GM23338 (cell line): ENCODE measurements around the gene CRTC3. TPM values are rescaled to one million over a fixed set of nuclear protein-coding genes. Genes with fewer than 3 reads are reported as not detected.

Experiments used
- CREB1 ChIP-seq: fragments of 250-450 bp; sonication (Bioruptor Pico); IDR thresholded peaks from 2 replicates; pipeline ENCODE4 v1.5.0; 2020; ENCODE audit warnings: low read depth, mild to moderate bottlenecking, moderate library complexity
- EZH2phosphoT487 ChIP-seq: fragments of 200-600 bp; sonication (generic); IDR thresholded peaks from one replicate; pipeline ENCODE4 v1.8.1; 2018; ENCODE audit warnings: antibody characterized with exemption; ENCODE audit not compliant: unreplicated experiment
- JUNB ChIP-seq: IDR thresholded peaks from one replicate; pipeline ENCODE4 v1.6.1; 2016; ENCODE audit warnings: antibody characterized with exemption; ENCODE audit not compliant: unreplicated experiment
- NANOG ChIP-seq: IDR thresholded peaks from 2 replicates; pipeline ENCODE4 v1.6.1; 2016; ENCODE audit warnings: antibody characterized with exemption, borderline replicate concordance
- REST ChIP-seq: IDR thresholded peaks from one replicate; pipeline ENCODE4 v1.6.1; 2018; ENCODE audit warnings: antibody characterized with exemption; ENCODE audit not compliant: unreplicated experiment
- STAT1 ChIP-seq: IDR thresholded peaks from one replicate; pipeline ENCODE4 v1.6.1; 2016; ENCODE audit warnings: antibody characterized with exemption; ENCODE audit not compliant: unreplicated experiment
- ZNF331 ChIP-seq: fragments of 250-450 bp; sonication (Bioruptor Pico); IDR thresholded peaks from 2 replicates; pipeline ENCODE4 v1.5.0; 2020; ENCODE audit warnings: low read depth, mild to moderate bottlenecking, moderate library complexity
- ZNF462 ChIP-seq: fragments of 250-450 bp; sonication (Bioruptor Pico); IDR thresholded peaks from 2 replicates; pipeline ENCODE4 v1.5.0; 2020; ENCODE audit warnings: mild to moderate bottlenecking, moderate library complexity
- polyA plus RNA-seq: library from polyadenylated mRNA; unstranded; fragments of >200 nt; fragmentation: Nextera tagmentation; extraction: Ambion mirVana; gene quantifications from 2 replicates; pipeline ENCODE4 v1.2.1, GENCODE V29; 2016
- total RNA-seq: library from RNA; depleted of rRNA; stranded (reverse); fragments of >200 nt; shearing (Covaris generic); gene quantifications from 2 replicates; pipeline ENCODE4 v1.2.3, GENCODE V29; 2014
- TF ChIP-seq, protein P1 (sequence below), 2 experiments: fragments of 200-600 bp in 1 of 2; sonication (generic) in 1 of 2; conservative IDR thresholded peaks; 2 replicates each; pipeline versions ENCODE4 v1.5.1 to v1.6.1; 2016 to 2017; ENCODE audit warnings: antibody characterized with exemption in 2 of 2, low read depth in 2 of 2, mild to moderate bottlenecking in 2 of 2, moderate library complexity in 1 of 2
- TF ChIP-seq, protein P2 (sequence below): IDR thresholded peaks from 2 replicates; pipeline ENCODE4 v1.6.1; 2016; ENCODE audit warnings: antibody characterized with exemption

CRTC3 gene
- total and polyA plus RNA-seq, 2 experiments from 2014 or later, result 2.8 to 3.8 TPM

- TF ChIP-seq ZNF462 (CRISPR knock-in tag), result no peak
- TF ChIP-seq REST, result no peak
- no peak for TF ChIP-seq NANOG
- TF ChIP-seq JUNB, result no peak
- TF ChIP-seq STAT1, result no peak
- TF ChIP-seq, protein P1, sequence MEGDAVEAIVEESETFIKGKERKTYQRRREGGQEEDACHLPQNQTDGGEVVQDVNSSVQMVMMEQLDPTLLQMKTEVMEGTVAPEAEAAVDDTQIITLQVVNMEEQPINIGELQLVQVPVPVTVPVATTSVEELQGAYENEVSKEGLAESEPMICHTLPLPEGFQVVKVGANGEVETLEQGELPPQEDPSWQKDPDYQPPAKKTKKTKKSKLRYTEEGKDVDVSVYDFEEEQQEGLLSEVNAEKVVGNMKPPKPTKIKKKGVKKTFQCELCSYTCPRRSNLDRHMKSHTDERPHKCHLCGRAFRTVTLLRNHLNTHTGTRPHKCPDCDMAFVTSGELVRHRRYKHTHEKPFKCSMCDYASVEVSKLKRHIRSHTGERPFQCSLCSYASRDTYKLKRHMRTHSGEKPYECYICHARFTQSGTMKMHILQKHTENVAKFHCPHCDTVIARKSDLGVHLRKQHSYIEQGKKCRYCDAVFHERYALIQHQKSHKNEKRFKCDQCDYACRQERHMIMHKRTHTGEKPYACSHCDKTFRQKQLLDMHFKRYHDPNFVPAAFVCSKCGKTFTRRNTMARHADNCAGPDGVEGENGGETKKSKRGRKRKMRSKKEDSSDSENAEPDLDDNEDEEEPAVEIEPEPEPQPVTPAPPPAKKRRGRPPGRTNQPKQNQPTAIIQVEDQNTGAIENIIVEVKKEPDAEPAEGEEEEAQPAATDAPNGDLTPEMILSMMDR (conservative IDR thresholded peaks at IDR 0.05; ENCODE audit: low read depth in 2 of 2), result no peak
- TF ChIP-seq ZNF331 (CRISPR knock-in tag), result no peak
- TF ChIP-seq, protein P2, sequence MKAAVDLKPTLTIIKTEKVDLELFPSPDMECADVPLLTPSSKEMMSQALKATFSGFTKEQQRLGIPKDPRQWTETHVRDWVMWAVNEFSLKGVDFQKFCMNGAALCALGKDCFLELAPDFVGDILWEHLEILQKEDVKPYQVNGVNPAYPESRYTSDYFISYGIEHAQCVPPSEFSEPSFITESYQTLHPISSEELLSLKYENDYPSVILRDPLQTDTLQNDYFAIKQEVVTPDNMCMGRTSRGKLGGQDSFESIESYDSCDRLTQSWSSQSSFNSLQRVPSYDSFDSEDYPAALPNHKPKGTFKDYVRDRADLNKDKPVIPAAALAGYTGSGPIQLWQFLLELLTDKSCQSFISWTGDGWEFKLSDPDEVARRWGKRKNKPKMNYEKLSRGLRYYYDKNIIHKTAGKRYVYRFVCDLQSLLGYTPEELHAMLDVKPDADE, result no peak
- no peak for TF ChIP-seq EZH2phosphoT487
- TF ChIP-seq CREB1 (CRISPR knock-in tag), result no peak
Observed at GRCh38 chr15:90650956-90651689, 121.4 kb downstream of the CRTC3 start (continued).
